ENCODE data around the gene TRIM41.
"Not testable (repeated sequence)": the region's sequence is repeated elsewhere in the genome, so short reads cannot be mapped to it uniquely, and the experiment has no call there.

The TRIM41 gene

DNA sequence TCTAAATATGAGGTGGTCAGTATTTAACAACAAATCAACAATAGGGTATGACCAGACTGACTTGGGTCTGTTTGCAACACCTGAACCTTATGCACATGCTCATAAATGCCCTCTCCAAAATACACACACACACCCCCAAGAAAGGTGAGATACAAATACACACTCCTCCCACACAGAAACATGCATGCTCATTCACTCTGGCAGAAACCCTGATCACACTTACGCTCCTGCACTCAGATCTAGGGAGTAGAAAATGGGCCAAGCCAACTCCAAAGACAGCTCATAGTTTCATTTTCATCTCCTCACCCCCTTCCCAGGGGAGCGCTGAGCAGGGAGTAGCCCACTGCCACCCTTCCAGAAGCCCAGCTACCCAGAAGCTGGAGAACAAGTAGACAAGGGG is 29.4 kb upstream of the TRIM41 start:
- no peak for DNase-seq

- no peak for DNase-seq
Observed at GRCh38 chr5:181194489-181195248, 28.4 kb upstream of the TRIM41 start.

GRCh38 chr5:181195249-181195761 is 27.8 kb upstream of the TRIM41 start:
- no peak for DNase-seq

GRCh38 chr5:181197326-181197951 is 25.6 kb upstream of the TRIM41 start:
- DNase-seq: no peak

DNA sequence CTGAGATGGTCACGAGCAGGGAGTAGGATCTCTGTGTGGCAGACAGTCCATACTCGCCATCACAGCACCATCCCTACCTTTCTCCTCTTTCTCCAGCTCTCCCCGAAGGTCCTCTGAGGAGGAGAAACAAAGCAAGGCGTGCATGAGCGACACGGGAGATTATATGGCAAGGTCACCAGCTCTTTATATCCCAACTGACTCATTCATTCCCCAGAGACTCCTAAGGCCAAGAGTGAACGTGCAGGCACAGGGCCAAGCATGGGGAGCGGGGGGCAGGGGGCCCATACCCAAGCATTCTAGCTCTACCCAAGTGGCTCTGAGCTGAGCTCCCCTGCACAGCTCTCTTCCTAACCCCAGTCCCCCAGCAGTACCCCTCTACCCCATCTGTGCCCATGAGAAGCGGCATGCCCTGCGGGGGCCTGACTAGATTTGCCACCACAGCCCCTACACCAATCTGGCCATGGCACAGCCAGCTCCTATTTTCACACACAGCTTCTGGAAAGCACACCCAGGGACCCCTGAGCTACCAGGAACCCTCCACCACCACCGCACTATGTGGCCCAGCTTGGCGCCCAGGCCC is 24.9 kb upstream of the TRIM41 start:
- no peak for DNase-seq

DNA sequence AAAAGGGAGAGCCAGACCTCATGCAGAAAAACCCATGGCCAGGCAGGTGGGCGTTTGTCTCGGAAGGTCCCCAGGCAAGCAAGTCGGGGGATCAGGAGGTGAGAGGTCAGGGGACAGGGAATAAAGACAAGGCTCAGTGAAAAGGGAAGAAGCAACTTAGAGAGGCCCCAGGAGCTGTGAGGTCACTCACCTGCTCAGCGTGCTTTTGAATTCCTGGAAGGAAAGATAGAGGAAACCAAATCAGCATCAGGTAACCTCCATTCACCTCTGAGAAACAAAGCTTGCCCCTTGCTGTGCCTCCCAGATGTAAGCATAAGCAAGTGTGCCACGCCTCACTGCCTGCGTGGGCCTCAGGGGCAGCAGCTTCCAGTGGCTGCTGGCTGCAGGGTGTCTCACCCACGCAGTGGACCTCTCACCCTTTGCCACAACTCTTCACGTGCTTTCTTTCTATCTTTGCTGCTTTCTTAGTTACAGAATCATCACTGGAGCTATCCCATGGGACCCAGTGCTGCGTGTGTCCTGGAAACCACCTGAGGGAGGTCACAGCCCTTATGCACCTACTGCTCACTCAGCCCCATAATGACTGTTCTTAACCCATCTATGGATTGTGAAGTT is 24.1 kb upstream of the TRIM41 start:
- no peak for DNase-seq

GRCh38 chr5:181199881-181200638 is 23.0 kb upstream of the TRIM41 start:
- no peak for DNase-seq

- no peak for DNase-seq
Observed at GRCh38 chr5:181200816-181201215, 22.3 kb upstream of the TRIM41 start.

DNA sequence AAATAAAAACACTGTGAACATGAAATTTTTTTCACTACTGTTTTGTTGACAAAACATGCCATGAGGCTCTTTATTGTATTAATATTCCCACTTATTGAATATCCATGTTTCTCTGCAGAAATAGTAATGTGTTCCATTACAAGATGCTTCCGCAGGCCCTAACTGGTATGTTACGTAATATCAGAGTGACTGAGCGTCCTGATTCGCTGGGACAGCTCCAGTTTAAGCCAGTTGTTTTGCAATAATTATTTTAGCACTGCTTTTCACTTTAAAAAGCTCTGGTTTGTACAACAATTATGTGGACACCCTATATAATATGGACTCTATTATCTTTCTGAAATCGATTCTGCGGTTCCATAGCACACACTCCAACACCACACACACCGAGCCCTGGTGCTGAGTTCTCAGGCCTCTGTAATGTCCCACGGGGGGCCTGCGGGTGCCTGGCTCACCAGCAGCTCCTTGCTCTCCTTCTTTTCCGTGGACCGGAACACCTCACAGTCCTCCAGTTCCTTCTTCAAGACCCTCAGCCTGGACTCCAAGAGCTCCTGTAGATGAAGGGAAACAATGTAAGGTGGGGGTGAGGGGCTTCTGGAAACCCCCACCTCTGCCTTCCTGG is 19.9 kb upstream of the TRIM41 start:
- no peak for DNase-seq

DNA sequence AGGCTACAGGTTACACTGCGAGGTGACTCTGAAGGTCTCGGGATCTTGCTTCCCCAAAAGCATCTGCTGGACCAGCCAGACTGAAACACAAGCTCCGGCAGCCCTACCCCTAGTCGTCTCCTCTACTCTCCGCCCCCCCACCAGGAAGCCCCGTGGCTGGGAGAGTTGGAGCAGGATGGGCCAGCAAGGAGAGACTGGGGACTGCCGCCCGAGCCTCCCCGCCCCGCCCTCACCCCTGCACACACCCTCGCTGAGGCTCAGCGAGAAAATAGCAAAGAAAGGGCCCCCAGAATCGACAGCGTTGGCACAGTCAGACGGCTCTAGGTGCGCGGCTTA is 19.3 kb upstream of the TRIM41 start:
- DNase-seq: no peak

- DNase-seq: peak; percentile 68
Observed at GRCh38 chr5:181204113-181204825, 18.8 kb upstream of the TRIM41 start.

- peak; percentile 73 for DNase-seq
Observed at GRCh38 chr5:181204826-181205760, 18.0 kb upstream of the TRIM41 start, which contains the start of gene TRIM7. Gene TRIM7, minus strand, starts transcription at chr5:181205196. Its CDS starts 86 bp downstream, at chr5:181205110.

GRCh38 chr5:181205761-181206649 is 17.1 kb upstream of the TRIM41 start:
- no peak for DNase-seq

- DNase-seq: peak; percentile 99
Observed at GRCh38 chr5:181207214-181207959, 15.7 kb upstream of the TRIM41 start.

DNA sequence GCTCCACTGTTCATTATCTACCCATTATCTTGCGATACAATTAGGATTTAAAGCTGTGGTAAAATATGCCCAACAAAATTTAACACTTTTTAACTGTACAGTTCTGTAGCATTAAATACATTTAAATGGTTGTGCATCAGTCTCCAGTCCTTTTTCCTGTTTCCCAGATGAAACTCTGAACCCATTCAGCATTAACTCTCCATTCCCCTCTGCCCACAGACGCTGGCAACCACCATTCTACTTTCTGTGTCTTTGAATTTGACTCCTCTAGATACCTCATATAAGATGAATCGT is 15.2 kb upstream of the TRIM41 start:
- DNase-seq: no peak

DNA sequence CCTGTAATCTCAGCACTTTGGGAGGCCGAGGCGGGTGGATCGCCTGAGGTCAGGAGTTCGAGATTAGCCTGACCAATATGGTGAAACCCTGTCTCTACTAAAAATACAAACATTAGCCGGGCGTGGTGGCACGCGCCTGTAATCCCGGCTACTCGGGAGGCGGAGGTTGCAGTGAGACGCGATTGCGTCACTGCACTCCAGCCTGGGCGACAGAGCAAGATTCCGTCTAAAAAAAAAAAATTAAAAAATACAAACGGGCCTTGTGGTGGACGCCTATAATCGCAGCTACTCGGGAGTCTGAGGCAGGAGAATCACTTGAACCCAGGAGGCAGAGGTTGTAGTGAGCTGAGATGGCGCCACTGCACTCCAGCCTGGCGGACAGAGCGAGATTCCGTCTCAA is 14.1 kb upstream of the TRIM41 start:
- DNase-seq: not testable (repeated sequence)

GRCh38 chr5:181210148-181210547 is 12.9 kb upstream of the TRIM41 start:
- DNase-seq: not testable (repeated sequence)

GRCh38 chr5:181210698-181211097 is 12.4 kb upstream of the TRIM41 start:
- not testable (repeated sequence) for DNase-seq

GRCh38 chr5:181211208-181211607 is 11.9 kb upstream of the TRIM41 start:
- DNase-seq: no peak

Measured in activated CD8-positive, alpha-beta memory T cell treated with anti-CD3 and anti-CD28 coated beads, Interleukin-2, amount 50 U/mL, for 48 hours (primary cell).